Lower lobe of right lung (tissue), 2 donors: ENCODE data around the gene ASIC2. TPM values are rescaled to one million over a fixed set of nuclear protein-coding genes. Genes with fewer than 3 reads are reported as not detected.

Experiments used
- ATAC-seq, 2 donors: fragments of 200-7000 bp; cut with Tn5 transposase; one replicate each; pipeline ENCODE4 v1.9.1; 2020 to 2022; ENCODE audit warnings: mild to moderate bottlenecking in 2 of 2, moderate library complexity in 2 of 2
- DNase-seq: peaks from one replicate; pipeline ENCODE4 v3.0.0-alpha.2; 2020
- H3K27ac ChIP-seq: fragments of 200-600 bp; one replicate; pipeline ENCODE4 v1.8.0; 2022
- H3K27me3 ChIP-seq: fragments of 200-600 bp; one replicate; pipeline ENCODE4 v1.8.0; 2022; ENCODE audit warnings: low read depth
- H3K36me3 ChIP-seq: fragments of 200-600 bp; one replicate; pipeline ENCODE4 v1.8.0; 2022; ENCODE audit warnings: mild to moderate bottlenecking
- H3K4me1 ChIP-seq: fragments of 200-600 bp; one replicate; pipeline ENCODE4 v1.8.0; 2022
- H3K4me3 ChIP-seq: fragments of 200-600 bp; one replicate; pipeline ENCODE4 v1.8.0; 2022; ENCODE audit warnings: mild to moderate bottlenecking
- H3K9me3 ChIP-seq: fragments of 200-600 bp; one replicate; pipeline ENCODE4 v1.8.0; 2022
- intact Hi-C: fragments of 100-400 bp; cut with DNase I; formaldehyde crosslinking; loops from one replicate; pipeline ENCODE4 v1.11.0; 2022
- total RNA-seq: library from RNA; stranded (reverse); fragmentation: NEBNext Ultra II Directional; extraction: Animal tissue kit (Norgen Biotek cat#: 25700); gene quantifications from one replicate; pipeline ENCODE4 v1.2.1, GENCODE V29; 2021
- TF ChIP-seq, protein P1 (sequence below): fragments of 200-600 bp; IDR thresholded peaks from one replicate; pipeline ENCODE4 v1.8.0; 2022; ENCODE audit warnings: antibody characterized with exemption, mild to moderate bottlenecking
- donor health status: DM: no; HTN: yes; CAD: no; lungs with severe emphysema.

Gene ASIC2
- total RNA-seq, 1 donor from 2014 or later: not detected

DNA sequence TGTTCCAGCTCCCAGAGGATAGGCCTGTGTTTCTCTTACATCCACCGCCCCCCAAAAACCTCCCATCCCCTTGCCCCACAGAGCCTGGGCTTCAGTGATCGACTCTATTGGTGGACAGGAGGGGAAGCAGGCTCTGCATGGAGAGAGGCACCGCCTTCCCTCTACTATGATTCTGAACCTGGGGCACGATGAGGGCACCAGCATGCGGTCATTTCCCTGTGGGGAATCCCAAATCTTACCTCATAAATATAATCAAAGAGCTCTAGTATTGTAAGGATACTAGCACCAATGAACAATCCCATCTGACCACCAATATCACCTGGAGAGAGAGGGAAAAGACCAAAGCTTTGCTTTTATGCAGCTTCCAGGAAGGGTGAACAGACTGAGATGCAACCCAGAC, 275.7 kb downstream of the ASIC2 start:
- DNase-seq: no peak
- intact Hi-C loops: no loop called here
- no peak for ATAC-seq
- no peak overlapping the region for H3K27ac ChIP-seq
- no peaks in the 10 kb centered on the region for H3K36me3 ChIP-seq
- TF ChIP-seq, protein P1, sequence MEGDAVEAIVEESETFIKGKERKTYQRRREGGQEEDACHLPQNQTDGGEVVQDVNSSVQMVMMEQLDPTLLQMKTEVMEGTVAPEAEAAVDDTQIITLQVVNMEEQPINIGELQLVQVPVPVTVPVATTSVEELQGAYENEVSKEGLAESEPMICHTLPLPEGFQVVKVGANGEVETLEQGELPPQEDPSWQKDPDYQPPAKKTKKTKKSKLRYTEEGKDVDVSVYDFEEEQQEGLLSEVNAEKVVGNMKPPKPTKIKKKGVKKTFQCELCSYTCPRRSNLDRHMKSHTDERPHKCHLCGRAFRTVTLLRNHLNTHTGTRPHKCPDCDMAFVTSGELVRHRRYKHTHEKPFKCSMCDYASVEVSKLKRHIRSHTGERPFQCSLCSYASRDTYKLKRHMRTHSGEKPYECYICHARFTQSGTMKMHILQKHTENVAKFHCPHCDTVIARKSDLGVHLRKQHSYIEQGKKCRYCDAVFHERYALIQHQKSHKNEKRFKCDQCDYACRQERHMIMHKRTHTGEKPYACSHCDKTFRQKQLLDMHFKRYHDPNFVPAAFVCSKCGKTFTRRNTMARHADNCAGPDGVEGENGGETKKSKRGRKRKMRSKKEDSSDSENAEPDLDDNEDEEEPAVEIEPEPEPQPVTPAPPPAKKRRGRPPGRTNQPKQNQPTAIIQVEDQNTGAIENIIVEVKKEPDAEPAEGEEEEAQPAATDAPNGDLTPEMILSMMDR: no peak
- no peaks in the 10 kb centered on the region for H3K4me1 ChIP-seq
- H3K27me3 ChIP-seq: no peaks in the 10 kb centered on the region
- H3K4me3 ChIP-seq: no peak overlapping the region
- H3K9me3 ChIP-seq: no peaks in the 10 kb centered on the region

DNA sequence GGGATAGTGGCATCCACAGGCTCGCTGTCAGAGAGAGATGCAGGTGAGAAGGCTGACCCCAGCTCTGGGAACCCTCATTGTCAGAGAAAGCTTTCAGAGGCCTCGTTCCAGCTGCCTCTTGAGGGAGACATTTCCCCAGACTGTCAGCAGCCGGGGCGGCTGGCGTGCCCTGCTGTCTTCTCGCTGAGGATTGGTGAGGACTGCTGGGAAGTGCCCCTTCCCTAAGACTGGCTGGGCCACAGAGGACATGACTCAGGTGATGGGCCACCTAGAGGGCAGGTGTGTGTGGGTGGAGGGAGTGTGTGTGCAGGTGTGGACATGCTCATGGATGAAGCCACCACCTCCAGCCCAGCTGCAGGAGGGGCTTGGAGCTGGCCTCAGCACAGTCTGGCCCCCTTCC, 276.2 kb downstream of the ASIC2 start:
- DNase-seq: no peak
- intact Hi-C loops: no loop called here

DNA sequence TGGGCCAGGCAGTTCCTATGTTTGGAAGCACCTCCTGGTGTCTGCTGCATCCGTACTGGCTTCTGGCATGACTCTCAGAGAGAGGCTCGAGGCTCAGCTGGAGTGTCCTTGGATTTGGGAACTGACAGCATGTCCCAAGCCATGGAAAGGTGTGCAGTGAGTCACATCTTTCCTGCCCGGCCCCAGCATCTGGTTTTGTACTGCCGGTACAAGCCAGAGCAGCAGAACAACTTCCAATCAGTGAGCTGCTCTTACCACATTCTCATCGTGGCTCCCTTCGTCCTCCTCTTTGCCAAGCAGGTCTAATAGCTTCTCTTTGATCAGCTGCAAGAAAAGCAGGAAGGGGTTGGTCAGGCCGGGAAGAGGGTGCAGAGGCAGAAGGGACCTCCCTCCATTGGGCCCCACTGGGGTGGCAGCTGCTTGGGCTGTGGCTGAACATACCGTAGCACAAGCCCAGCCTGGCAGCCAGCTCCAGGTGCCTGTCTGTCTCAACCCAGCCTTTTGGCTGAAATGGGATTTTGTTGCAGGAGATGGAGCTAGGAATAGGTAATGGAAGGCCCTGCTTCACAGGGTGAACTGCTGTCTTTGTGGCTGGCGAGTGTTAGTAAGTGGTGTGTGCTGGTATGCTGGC, 277.3 kb downstream of the ASIC2 start:
- H3K27me3 ChIP-seq: no peaks in the 10 kb centered on the region
- H3K4me1 ChIP-seq: no peaks in the 10 kb centered on the region
- H3K36me3 ChIP-seq: no peaks in the 10 kb centered on the region
- DNase-seq: no peak
- no peak overlapping the region for H3K4me3 ChIP-seq
- TF ChIP-seq, protein P1: no peak
- intact Hi-C loops: no loop called here
- H3K9me3 ChIP-seq: no peaks in the 10 kb centered on the region
- no peak for ATAC-seq
- no peak overlapping the region for H3K27ac ChIP-seq

More for the DNA sequence above, 276.2 kb downstream of the ASIC2 start:
- TF ChIP-seq, protein P1: no peak
- H3K4me1 ChIP-seq: no peaks in the 10 kb centered on the region
- H3K27ac ChIP-seq: no peak overlapping the region
- no peaks in the 10 kb centered on the region for H3K9me3 ChIP-seq
- ATAC-seq: no peak
- no peaks in the 10 kb centered on the region for H3K27me3 ChIP-seq
- H3K36me3 ChIP-seq: no peaks in the 10 kb centered on the region
- H3K4me3 ChIP-seq: no peak overlapping the region

DNA sequence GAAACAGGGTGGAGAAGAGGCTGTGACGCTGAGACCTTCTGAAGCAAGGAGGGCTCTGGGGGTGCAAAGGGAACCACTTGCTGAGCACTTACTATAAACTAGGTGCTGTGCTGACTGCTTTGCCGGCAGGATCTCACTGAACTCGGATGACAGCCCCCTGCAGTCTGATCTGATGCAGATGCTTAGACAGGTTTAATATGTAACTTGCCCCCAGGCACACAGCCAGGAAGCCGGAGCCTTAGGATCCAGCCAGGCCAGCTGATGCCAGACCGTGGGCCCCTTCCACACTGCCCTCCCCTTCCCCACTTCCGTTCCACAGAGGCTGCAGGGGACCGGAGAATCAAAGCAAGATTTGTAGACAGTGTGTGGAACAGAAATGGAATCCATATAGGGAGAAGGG, 278.3 kb downstream of the ASIC2 start:
- no peak overlapping the region for H3K4me3 ChIP-seq
- H3K36me3 ChIP-seq: no peaks in the 10 kb centered on the region
- H3K27me3 ChIP-seq: no peaks in the 10 kb centered on the region
- TF ChIP-seq, protein P1: no peak
- H3K27ac ChIP-seq: no peak overlapping the region
- H3K9me3 ChIP-seq: no peaks in the 10 kb centered on the region
- intact Hi-C loops: no loop called here
- no peaks in the 10 kb centered on the region for H3K4me1 ChIP-seq
- ATAC-seq: no peak
- no peak for DNase-seq

DNA sequence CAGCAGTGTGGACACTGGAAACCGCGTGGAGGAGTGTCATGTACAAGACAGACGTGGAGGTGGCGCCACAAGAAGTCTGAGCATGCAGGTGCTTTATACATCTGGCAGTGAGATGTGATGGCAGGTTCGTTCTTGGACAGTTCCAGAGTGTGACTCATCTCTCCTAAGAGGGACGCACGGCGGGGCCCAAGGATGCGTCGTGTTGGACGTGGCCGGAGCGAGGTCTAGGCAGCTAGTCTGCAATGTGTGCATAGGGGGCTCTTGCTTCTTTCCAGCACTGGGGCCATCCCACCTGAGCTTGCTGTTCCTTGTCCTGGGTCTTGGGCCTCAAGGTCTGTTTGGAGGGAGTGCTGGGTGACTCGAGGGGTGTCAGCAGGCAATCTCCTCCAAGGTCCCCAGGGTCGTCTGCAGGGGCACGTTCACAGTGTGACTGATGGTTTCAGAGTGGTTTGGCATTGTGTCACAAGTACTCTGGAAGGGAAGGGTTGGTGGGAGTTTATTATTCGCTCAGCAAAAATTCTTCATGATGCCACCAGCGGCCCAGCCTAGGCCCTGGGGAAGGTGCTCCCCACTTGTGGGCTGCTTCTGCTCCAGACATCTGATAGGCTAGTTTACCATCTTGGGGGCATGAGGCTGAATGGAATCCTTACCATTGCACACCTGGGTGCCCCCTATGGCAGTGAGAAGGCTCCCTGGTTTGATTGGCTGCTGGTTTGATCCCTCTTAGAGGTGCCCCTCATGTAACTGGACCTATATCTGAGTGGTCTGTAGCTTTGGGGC, 279.3 kb downstream of the ASIC2 start:
- Histone ChIP-seq H3K27me3 (no peaks in the 10 kb centered on the region), H3K36me3 (no peaks in the 10 kb centered on the region), H3K9me3 (no peaks in the 10 kb centered on the region), H3K27ac (no peak overlapping the region), H3K4me3 (no peak overlapping the region), H3K4me1 (no peaks in the 10 kb centered on the region)
- TF ChIP-seq, protein P1: no peak
- intact Hi-C loops: no loop called here
- DNase-seq (no peak), ATAC-seq (no peak)
